VCaP (cell line): ENCODE results near the gene DPCD.

Experiments
- H3K27ac ChIP-seq: fragments of 450-650 bp; 2 replicates; pipeline ENCODE4 v1.5.1; 2017
- CTCF ChIP-seq: fragments of 450-650 bp; conservative IDR thresholded peaks from 2 replicates; pipeline ENCODE4 v1.5.1; 2017; ENCODE audit warnings: mild to moderate bottlenecking, moderate library complexity

Gene DPCD

GRCh38 chr10:101572785-101573184, 15.3 kb upstream of the DPCD start:
- TF ChIP-seq CTCF: no peak
- no peak overlapping the region for H3K27ac ChIP-seq

DNA sequence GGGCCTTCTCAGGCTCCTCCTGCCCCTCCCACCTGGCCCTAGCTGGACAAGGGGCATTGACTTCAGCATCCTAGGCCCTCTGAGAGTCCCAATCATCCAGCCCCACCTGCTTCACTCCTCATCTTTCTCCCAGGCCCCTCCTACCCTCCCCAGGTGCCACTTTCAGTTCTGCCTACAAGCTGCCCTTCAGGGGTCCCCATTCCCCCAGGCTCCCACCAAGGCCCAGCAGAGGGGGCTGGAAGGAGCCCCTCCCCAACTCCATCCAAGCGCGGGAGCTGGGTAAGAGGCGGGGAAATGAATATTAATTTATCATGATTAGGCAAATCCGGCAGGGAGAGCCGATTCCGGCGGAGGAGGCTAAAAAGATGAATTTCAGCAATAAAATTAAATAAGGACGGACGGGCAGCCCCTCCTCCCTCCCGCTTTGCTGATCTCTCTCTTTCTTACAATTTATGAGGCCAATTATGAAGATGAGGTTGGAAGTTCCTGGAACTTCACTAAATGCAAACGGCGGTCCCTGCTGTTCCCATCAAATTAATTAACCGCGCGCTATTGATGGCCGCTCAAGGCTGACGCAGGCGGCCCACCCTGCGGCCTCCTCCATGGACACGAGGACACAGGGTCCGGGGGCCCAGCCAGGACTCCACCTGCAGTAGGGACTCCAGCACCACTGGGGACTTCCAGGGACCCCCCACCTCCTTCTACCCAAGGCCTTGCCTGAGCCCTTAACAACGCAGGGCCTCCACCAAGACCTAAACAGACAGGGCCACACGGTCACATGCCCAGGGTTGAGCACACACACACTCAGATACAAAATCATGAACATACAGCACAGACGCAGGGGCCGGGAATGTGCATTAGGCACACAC, 14.0 kb upstream of the DPCD start:
- no peak overlapping the region for H3K27ac ChIP-seq
- TF ChIP-seq CTCF: no peak

DNA sequence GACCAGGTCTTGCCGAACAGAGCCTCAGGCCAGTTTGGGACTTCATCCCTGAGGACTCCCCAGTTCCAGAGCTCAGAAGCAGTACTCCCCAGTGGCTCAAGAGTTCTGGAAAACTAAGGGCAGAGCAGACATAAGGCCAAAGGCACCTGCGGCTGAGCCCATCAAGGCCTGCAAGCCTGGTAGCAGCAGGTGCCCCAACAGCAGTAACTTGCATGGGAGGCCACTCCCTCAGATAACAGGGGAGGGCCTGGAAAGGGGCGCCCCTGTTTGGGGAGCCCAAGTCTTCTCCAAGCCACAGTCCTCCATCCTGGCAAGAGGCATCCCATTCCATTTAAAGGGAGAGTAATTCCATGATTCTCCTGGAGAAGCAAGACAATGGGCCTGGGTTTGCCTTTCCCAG, 13.0 kb upstream of the DPCD start:
- H3K27ac ChIP-seq: no peak overlapping the region
- no peak for TF ChIP-seq CTCF

DNA sequence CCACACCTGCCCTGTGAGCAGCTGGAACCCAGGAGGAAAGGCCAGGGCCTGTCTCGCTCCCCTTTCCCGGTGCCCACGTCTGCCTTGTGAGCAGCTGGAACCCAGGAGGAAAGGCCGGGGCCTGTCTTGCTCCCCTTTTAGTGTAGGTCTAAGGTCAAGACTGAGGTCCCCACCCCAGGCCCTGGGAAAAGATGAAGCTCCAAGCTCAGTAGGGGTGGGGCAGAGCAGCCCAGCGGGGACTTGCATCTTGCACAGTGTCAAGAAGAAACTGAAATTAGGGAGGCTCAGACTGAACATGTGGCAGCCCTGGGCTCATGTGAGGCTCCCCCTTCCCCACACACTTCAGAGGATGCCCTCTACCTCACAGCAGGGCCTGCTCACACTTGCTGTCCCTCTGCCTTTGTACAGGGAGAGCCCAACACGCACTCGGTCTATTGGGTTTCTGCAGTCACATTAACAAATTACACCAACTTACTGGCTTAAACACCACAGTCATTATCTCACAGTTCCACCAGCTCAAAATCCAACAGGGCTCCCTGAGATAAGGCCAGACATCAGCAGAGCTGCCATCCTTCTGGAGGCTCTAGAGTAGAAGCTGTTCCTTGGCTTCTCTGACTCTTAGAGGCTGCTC, 12.4 kb upstream of the DPCD start:
- TF ChIP-seq CTCF: no peak
- H3K27ac ChIP-seq: no peak overlapping the region

GRCh38 chr10:101576211-101576863, 11.8 kb upstream of the DPCD start:
- TF ChIP-seq CTCF: no peak
- no peak overlapping the region for H3K27ac ChIP-seq

DNA sequence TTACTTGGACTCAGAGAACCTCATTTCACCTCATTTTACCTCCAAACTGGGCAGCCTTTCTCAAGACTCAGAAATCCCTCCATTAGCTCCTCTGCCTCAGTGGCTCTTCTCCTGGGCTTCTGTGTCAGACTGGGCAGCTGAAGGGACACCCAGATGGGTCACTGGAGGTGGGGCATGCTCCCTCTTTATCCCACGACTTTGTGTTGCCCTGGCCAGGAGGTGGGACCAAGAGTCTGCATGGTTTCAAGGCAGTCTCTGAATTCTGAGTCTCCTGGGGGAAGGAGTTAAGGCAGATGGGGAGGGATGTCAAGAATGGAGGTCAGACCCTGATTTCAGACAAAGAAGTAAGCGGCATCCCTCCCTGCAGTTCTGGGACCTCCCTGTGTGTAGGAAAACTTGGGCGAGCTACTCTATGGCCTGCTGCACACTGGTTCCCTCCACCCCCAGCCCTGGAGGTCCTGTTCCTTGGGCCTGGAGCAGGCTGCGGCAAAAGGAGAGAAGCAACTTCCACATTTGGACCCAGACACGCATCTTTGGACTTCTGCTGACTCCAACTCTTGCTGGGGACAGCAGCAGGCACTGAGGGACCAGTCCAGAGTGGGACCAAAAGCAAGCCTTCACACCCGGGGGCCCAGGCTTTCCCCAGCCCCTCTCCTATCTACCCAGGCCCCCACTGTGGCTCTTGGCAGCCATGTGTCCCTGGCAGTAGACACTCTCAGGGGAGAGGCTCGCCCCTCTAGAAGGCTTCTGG, 10.8 kb upstream of the DPCD start:
- no peak for TF ChIP-seq CTCF

GRCh38 chr10:101578192-101578591, 9.9 kb upstream of the DPCD start:
- no peak for TF ChIP-seq CTCF

More for the DNA sequence above, 10.8 kb upstream of the DPCD start:
- no peak overlapping the region for H3K27ac ChIP-seq

More at GRCh38 chr10:101578192-101578591, 9.9 kb upstream of the DPCD start:
- no peak overlapping the region for H3K27ac ChIP-seq
